HepG2 (cell line): ENCODE measurements around the gene HENMT1.

ENCODE experiments used
- CBX1 ChIP-seq: IDR thresholded peaks from one replicate; pipeline ENCODE4 v1.6.1; 2016; ENCODE audit warnings: antibody characterized with exemption, low read depth
- CTCF ChIP-seq: sonication (generic); formaldehyde crosslinking; IDR thresholded peaks from 2 replicates; pipeline ENCODE4 v1.5.0; 2020; ENCODE audit warnings: mild to moderate bottlenecking, missing genetic modification reagents, moderate library complexity
- FOXP1 ChIP-seq, 2 experiments: fragments of 450-650 bp in 1 of 2; IDR thresholded peaks; 2 replicates each; pipeline ENCODE4 v1.6.1; 2017 to 2018; ENCODE audit warnings: antibody characterized with exemption in 1 of 2
- HMG20B ChIP-seq: conservative IDR thresholded peaks from 2 replicates; pipeline ENCODE4 v1.6.1; 2016; ENCODE audit warnings: missing genetic modification reagents, missing compliant biosample characterization
- MAX ChIP-seq: IDR thresholded peaks from 2 replicates; pipeline ENCODE4 v1.6.1; 2012; ENCODE audit warnings: inconsistent platforms
- MZF1 ChIP-seq: sonication (generic); formaldehyde crosslinking; IDR thresholded peaks from 2 replicates; pipeline ENCODE4 v1.8.1; 2023; ENCODE audit warnings: mild to moderate bottlenecking, missing genetic modification reagents, borderline replicate concordance
- SMC3 ChIP-seq: IDR thresholded peaks from 2 replicates; pipeline ENCODE4 v1.6.1; 2011; ENCODE audit warnings: low read length, improper control_type of control experiment
- ZNF562 ChIP-seq: sonication (generic); formaldehyde crosslinking; IDR thresholded peaks from 2 replicates; pipeline ENCODE4 v1.8.0; 2022; ENCODE audit warnings: missing genetic modification reagents, borderline replicate concordance

GRCh38 chr1:108645564-108646184 lies 15.2 kb downstream of the HENMT1 start:
- TF ChIP-seq FOXP1 (IDR thresholded peaks at IDR 0.05) (no peak), FOXP1 (CRISPR knock-in tag; IDR thresholded peaks at IDR 0.05) (no peak), MZF1 (CRISPR knock-in tag) (no peak), MAX (no peak), CTCF (CRISPR knock-in tag) (no peak), CBX1 (no peak), SMC3 (no peak), HMG20B (CRISPR knock-in tag) (no peak), ZNF562 (CRISPR knock-in tag) (no peak)
